ENCODE results near the gene KRT1. TPM values are rescaled to one million over a fixed set of nuclear protein-coding genes. Genes with fewer than 3 reads are reported as not detected.

The KRT1 gene
- total and polyA plus RNA-seq, 10 of the 15 experiments (the other 5 are each of a cell fraction or from before 2014, with no cell fraction given) = not detected

DNA sequence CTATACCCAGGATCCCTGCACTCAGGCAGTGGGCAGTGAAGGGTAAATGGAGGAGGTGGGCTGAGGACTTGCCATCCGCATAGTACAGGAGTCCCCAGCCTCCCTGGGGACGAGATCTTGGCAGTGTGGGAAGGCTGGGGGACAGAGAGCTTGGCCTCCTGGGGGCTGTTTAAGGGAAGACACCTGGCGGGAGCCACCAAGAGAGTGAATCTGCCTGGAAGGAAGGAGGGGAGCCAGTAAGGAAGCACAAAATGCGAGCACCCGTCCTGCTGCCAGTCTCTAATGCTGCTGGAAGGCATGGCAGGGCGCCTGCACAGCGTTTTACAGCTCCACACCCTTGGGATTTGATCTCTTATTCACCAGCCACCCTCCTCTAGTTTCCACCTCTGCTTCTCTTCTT lies 20.8 kb downstream of the KRT1 start:
- FAIRE-seq (no peak), DNase-seq (ENCODE audit: low read depth, low spot score) (no peak), ATAC-seq (no peak)
- ChIA-PET RAD21 (ENCODE audit: unreplicated experiment) (no interaction called here), POLR2A (no interaction called here), SMC1A (ENCODE audit: uncharacterized antibody, unreplicated experiment) (no interaction called here), CTCF (no interaction called here)
- intact Hi-C loops (cut with micrococcal nuclease; ENCODE audit: unreplicated experiment) (no loop called here), in situ Hi-C loops (cut with MboI) (no loop called here)
- Histone ChIP-seq H3K27me3 (replicated peaks in 1 of 2; ENCODE audit: control insufficient read depth in 2 of 2, insufficient read depth in 2 of 2, low read length in 1 of 2) (peaks cover 3 to 4% of the 10 kb centered on the region in 2 experiments; a peak in 2 of 4 replicates), H3K27ac (ENCODE audit: control insufficient read depth, insufficient read depth) (no peak overlapping the region), H4K20me1 (ENCODE audit: control insufficient read depth, insufficient read depth) (no peaks in the 10 kb centered on the region), H3K36me3 (ENCODE audit: control insufficient read depth in 2 of 2, insufficient read depth in 2 of 2, low read length in 1 of 2) (no peaks in the 10 kb centered on the region), H3K79me2 (ENCODE audit: control insufficient read depth, insufficient read depth, low read length) (no peaks in the 10 kb centered on the region), H3K4me2 (ENCODE audit: control insufficient read depth, insufficient read depth) (no peak overlapping the region), H3K9ac (ENCODE audit: control insufficient read depth, insufficient read depth, low read length) (no peak overlapping the region), H3K9me3 (replicated peaks; ENCODE audit: control insufficient read depth, insufficient read depth, low read length) (no peaks in the 10 kb centered on the region), H3K4me3 (no peak overlapping the region), H3K4me1 (ENCODE audit: control insufficient read depth, insufficient read depth, low read length) (no peaks in the 10 kb centered on the region), H2AFZ (ENCODE audit: control insufficient read depth, low read depth, low read length) (no peak overlapping the region)
- TF ChIP-seq, protein P1, sequence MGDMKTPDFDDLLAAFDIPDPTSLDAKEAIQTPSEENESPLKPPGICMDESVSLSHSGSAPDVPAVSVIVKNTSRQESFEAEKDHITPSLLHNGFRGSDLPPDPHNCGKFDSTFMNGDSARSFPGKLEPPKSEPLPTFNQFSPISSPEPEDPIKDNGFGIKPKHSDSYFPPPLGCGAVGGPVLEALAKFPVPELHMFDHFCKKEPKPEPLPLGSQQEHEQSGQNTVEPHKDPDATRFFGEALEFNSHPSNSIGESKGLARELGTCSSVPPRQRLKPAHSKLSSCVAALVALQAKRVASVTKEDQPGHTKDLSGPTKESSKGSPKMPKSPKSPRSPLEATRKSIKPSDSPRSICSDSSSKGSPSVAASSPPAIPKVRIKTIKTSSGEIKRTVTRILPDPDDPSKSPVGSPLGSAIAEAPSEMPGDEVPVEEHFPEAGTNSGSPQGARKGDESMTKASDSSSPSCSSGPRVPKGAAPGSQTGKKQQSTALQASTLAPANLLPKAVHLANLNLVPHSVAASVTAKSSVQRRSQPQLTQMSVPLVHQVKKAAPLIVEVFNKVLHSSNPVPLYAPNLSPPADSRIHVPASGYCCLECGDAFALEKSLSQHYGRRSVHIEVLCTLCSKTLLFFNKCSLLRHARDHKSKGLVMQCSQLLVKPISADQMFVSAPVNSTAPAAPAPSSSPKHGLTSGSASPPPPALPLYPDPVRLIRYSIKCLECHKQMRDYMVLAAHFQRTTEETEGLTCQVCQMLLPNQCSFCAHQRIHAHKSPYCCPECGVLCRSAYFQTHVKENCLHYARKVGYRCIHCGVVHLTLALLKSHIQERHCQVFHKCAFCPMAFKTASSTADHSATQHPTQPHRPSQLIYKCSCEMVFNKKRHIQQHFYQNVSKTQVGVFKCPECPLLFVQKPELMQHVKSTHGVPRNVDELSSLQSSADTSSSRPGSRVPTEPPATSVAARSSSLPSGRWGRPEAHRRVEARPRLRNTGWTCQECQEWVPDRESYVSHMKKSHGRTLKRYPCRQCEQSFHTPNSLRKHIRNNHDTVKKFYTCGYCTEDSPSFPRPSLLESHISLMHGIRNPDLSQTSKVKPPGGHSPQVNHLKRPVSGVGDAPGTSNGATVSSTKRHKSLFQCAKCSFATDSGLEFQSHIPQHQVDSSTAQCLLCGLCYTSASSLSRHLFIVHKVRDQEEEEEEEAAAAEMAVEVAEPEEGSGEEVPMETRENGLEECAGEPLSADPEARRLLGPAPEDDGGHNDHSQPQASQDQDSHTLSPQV (IDR thresholded peaks at IDR 0.05) = no peak
- TF ChIP-seq, protein P2, sequence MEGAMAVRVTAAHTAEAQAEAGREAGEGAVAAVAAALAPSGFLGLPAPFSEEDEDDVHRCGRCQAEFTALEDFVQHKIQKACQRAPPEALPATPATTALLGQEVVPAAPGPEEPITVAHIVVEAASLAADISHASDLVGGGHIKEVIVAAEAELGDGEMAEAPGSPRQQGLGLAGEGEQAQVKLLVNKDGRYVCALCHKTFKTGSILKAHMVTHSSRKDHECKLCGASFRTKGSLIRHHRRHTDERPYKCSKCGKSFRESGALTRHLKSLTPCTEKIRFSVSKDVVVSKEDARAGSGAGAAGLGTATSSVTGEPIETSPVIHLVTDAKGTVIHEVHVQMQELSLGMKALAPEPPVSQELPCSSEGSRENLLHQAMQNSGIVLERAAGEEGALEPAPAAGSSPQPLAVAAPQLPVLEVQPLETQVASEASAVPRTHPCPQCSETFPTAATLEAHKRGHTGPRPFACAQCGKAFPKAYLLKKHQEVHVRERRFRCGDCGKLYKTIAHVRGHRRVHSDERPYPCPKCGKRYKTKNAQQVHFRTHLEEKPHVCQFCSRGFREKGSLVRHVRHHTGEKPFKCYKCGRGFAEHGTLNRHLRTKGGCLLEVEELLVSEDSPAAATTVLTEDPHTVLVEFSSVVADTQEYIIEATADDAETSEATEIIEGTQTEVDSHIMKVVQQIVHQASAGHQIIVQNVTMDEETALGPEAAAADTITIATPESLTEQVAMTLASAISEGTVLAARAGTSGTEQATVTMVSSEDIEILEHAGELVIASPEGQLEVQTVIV (IDR thresholded peaks at IDR 0.05; ENCODE audit: borderline replicate concordance, partially characterized antibody) = no peak
- TF ChIP-seq BHLHE40 (IDR thresholded peaks at IDR 0.05; ENCODE audit: borderline replicate concordance in 1 of 2, low read depth in 2 of 2, low read length in 1 of 2) = no peak
- TF ChIP-seq EED (IDR thresholded peaks at IDR 0.05; ENCODE audit: low read depth) = no peak
- TF ChIP-seq SPI1 (IDR thresholded peaks at IDR 0.05; ENCODE audit: borderline replicate concordance, insufficient read depth, low read depth, low read length) = no peak
- TF ChIP-seq FOS (IDR thresholded peaks at IDR 0.05; ENCODE audit: borderline replicate concordance, extremely low read depth, insufficient read length) = no peak
- under 1% methylated on average over 7 of the region's 7 CpGs for WGBS (ENCODE audit: insufficient coverage, insufficient replicate concordance, low lambda C conversion rate, missing lambda C conversion rate)
- no TSS peak for BruUV-seq (replicated peaks)

Measured in GM12878 (cell line).